Measurements from ENCODE around the gene ZYG11A.

Gene ZYG11A

GRCh38 chr1:52877554-52877953 lies 35.0 kb downstream of the ZYG11A start:
- no peak for DNase-seq (ENCODE audit: low spot score)

- DNase-seq (ENCODE audit: low spot score), result no peak
Observed at GRCh38 chr1:52880206-52880605, 37.6 kb downstream of the ZYG11A start.

- no peak for DNase-seq (ENCODE audit: low spot score)
Observed at GRCh38 chr1:52887483-52887882, 44.9 kb downstream of the ZYG11A start.

GRCh38 chr1:52892424-52893215 lies 50.1 kb downstream of the ZYG11A start:
- DNase-seq (ENCODE audit: low spot score), result no peak

- DNase-seq (ENCODE audit: low spot score), result no peak
Observed at GRCh38 chr1:52899445-52899894, 56.9 kb downstream of the ZYG11A start.

GRCh38 chr1:52900402-52900801 lies 57.8 kb downstream of the ZYG11A start:
- DNase-seq (ENCODE audit: low spot score), result no peak

GRCh38 chr1:52901384-52901783 lies 58.8 kb downstream of the ZYG11A start:
- no peak for DNase-seq (ENCODE audit: low spot score)

- DNase-seq (ENCODE audit: low spot score), result no peak
Observed at GRCh38 chr1:52904208-52904926, 61.8 kb downstream of the ZYG11A start.

GRCh38 chr1:52904927-52905698 lies 62.6 kb downstream of the ZYG11A start:
- no peak for DNase-seq (ENCODE audit: low spot score)

GRCh38 chr1:52906135-52906603 lies 63.6 kb downstream of the ZYG11A start:
- no peak for DNase-seq (ENCODE audit: low spot score)

- no peak for DNase-seq (ENCODE audit: low spot score)
Observed at GRCh38 chr1:52907068-52907811, 64.7 kb downstream of the ZYG11A start.

GRCh38 chr1:52907812-52908153 lies 65.2 kb downstream of the ZYG11A start:
- DNase-seq (ENCODE audit: low spot score), result no peak

- DNase-seq (ENCODE audit: low spot score), result no peak
Observed at GRCh38 chr1:52911541-52911940, 69.0 kb downstream of the ZYG11A start.

GRCh38 chr1:52913014-52913413 lies 70.5 kb downstream of the ZYG11A start:
- no peak for DNase-seq (ENCODE audit: low spot score)

- DNase-seq (ENCODE audit: low spot score), result no peak
Observed at GRCh38 chr1:52913537-52913936, 71.0 kb downstream of the ZYG11A start.

- no peak for DNase-seq (ENCODE audit: low spot score)
Observed at GRCh38 chr1:52914463-52914862, 71.9 kb downstream of the ZYG11A start.

GRCh38 chr1:52915211-52915854 lies 72.8 kb downstream of the ZYG11A start:
- no peak for DNase-seq (ENCODE audit: low spot score)

- DNase-seq (ENCODE audit: low spot score), result no peak
Observed at GRCh38 chr1:52915855-52916220, 73.3 kb downstream of the ZYG11A start.

GRCh38 chr1:52916241-52916975 lies 73.8 kb downstream of the ZYG11A start:
- no peak for DNase-seq (ENCODE audit: low spot score)

GRCh38 chr1:52917156-52917555 lies 74.6 kb downstream of the ZYG11A start:
- DNase-seq (ENCODE audit: low spot score), result no peak

GRCh38 chr1:52917581-52917980 lies 75.0 kb downstream of the ZYG11A start:
- DNase-seq (ENCODE audit: low spot score), result no peak

Data from globus pallidus (tissue), 1 donor.